ENCODE measurements around the gene EEF1AKMT1.
"Not testable (repeated sequence)": the region's sequence is repeated elsewhere in the genome, so short reads cannot be mapped to it uniquely, and the experiment has no call there.

The EEF1AKMT1 gene

DNA sequence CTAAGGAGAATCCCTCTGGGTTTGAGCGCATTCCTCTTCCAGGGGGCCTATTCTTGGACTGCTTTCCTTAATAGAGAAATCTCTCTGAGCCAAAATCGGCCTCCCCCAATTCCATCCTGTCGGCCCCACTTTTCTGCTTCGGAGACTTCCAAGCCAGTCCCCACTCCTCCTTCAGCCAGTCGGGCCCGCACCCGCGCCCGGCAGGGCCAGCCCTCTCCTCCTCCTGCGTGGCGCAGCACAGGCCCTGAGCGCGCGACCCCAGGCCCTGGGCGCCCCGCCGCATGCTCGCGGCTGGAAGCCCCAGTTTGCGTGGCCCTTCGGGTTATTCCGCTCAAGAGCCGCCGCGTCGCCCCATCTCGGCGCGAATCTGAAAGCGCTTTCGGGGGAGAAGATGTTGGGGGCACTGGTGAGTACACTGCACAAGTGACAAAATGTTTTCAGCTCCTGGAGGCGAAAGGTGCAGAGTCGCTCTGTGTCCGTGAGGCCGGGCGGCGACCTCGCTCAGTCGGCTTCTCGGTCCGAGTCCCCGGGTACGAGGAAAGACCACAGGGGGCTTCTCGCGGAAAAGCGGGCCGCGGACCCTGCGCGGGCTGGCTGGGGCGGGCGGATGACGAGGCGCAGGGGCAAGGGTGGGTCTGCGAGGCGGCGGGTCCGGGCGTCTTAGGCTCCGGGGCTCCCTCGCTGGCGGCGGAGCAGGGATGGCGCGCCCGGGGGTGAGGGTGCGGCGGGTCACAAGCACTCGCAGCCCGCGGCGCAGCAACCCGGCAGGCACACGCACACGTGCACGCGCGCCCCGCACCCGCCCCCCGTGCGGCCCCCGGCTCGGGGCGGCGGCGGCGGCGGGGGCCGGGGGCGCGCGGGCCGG is 70.6 kb downstream of the EEF1AKMT1 start, which contains the start of gene IL17D:
Gene IL17D (plus strand): TSS at position 785 of the 865 bp plus-strand sequence. CDS start 303 bp downstream, outside the sequence.
- in situ Hi-C loops (cut with HindIII; ENCODE audit: low sequenced_read_pairs) = loop anchor here (25.0 kb wide), 1 partner anchor 516 kb away; the partner anchor contains the start of gene GJB2

DNA sequence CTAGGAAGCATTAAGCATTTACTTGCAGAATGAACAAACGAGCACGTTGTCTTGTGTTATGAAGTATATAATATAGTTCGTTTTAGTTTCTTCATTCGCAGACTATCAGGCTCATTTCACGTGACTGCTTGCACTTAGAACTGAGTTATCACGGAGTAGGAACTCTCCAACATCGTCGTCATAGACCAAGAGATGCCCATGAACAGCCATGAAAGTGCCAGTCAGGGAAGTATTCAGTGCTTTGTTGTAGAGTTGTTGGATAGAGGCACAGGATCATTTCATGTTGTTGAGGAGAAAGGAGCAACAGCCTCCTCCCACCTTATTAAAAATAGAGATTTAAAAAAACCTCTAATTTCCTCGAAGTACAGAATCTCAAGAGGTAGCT is 71.2 kb downstream of the EEF1AKMT1 start:
- in situ Hi-C loops (cut with HindIII; ENCODE audit: low sequenced_read_pairs) = loop anchor here (25.0 kb wide), 1 partner anchor 515 kb away; the partner anchor contains the start of gene GJB2

DNA sequence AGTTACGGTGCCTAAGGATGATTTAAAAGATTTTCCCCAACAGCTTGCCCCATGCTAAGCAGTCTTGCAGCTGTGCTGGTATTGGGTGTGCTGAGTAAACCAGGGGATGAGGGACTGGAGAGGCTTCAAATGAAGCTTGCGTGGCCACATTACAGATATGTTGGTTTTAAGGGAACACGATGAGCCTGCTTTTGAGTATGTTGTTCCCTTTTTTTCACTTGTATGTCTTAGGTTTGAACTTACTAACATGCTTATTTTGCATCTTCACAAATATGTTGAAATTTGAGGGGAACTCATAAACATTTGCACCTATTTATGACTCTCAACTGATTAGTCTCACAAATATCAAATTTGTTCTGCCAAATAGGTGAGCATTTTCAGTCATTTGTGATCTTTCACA is 72.3 kb downstream of the EEF1AKMT1 start:
- in situ Hi-C loops (cut with HindIII; ENCODE audit: low sequenced_read_pairs) = loop anchor here (25.0 kb wide), 1 partner anchor 514 kb away; the partner anchor contains the start of gene GJB2

DNA sequence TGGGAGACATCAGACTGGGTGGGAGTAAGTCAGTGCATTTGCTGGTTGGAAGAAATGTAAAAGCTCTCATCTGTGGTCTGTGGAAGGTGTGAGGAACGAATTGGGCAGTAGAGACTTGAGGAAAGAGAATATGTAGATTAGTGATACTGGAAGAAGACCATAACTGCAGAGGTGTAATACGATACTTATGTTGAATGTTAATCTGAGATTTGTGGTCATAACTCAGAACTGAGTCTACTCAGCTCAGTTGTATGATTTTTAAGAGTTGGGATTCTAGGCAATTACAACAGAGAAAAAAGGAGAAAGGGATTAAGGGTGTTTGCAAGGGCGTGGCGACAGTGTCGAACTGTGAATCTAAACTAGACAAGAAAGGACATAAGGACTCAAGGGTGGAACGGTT is 73.5 kb downstream of the EEF1AKMT1 start:
- in situ Hi-C loops (cut with HindIII; ENCODE audit: low sequenced_read_pairs) = loop anchor here (25.0 kb wide), 1 partner anchor 513 kb away; the partner anchor contains the start of gene GJB2

DNA sequence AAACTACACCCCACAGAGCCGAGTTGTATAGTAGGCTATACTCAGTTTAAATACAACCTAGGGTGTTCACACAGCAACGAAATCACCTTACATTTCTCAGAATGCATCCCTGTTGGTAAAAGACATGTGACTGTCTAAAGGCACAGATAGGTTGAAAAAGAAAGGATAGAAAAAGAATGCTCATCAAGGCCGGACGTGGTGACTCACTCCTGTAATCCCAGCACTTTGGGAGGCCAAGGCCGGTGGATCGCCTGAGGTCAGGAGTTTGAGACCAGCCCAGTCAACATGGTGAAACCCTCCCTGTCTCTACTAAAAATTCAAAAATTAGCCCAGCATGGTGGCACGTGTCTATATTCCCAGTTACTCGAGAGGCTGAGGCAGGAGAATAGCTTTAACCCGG is 74.0 kb downstream of the EEF1AKMT1 start:
- in situ Hi-C loops (cut with HindIII; ENCODE audit: low sequenced_read_pairs) = loop anchor here (25.0 kb wide), 1 partner anchor 512 kb away; the partner anchor contains the start of gene GJB2

DNA sequence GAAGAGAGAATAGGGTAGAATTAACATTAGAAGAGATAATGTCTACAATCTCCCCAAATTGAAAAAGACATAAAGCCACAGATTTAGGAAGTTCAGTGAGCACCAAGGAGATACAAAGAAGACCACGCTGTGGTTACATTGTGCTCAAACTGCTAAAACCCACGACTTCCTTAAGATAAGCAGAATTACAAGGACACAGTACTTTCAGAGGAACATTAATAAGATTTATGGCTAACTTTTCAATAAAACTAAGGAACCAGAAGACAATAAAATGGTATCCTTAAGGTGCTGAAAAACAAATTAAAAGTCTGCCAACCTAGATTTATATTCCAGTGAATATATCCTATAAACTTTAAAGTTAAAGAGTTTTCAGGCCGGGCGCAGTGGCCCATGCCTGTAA is 77.7 kb downstream of the EEF1AKMT1 start:
- in situ Hi-C loops (cut with HindIII; ENCODE audit: low sequenced_read_pairs) = no loop called here

DNA sequence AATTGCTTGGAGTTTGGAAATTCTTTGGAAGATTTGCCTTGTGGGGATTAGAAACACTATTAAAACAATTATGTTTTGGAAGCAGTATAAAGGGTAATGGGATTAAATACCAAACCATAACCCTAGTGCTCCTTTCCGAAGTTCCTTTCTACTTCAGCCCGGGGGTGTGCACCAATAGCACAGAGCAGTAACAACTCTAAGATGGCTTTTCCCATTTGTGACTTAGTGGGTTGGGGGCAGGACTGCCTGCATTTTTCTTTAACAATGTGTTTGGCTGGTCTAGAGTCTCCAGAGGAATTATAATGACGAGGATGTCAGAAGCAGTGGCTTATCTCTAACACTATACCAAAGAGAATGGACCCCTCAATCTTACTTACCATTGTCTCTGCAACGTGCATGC is 82.1 kb downstream of the EEF1AKMT1 start:
- in situ Hi-C loops (cut with HindIII; ENCODE audit: low sequenced_read_pairs) = no loop called here

DNA sequence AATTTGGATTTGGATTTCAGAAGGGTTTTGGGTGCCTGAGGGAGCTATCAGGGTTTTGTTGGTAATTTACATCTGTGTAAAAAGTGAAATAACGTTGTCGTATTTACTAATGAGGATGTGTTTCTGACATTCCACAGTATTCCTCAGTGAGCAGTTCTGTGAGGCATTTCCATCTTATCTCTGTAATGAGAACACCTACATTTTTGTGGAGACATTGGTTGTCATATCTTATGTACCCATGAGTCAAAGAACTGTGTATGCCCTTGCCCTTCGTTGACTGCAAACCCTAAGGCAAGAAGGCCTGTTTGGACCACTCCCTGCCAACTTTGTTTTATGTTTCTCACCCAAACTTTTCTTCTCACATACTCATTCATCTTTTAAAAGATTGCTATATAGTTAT is 84.5 kb downstream of the EEF1AKMT1 start:
- in situ Hi-C loops (cut with HindIII; ENCODE audit: low sequenced_read_pairs) = no loop called here

DNA sequence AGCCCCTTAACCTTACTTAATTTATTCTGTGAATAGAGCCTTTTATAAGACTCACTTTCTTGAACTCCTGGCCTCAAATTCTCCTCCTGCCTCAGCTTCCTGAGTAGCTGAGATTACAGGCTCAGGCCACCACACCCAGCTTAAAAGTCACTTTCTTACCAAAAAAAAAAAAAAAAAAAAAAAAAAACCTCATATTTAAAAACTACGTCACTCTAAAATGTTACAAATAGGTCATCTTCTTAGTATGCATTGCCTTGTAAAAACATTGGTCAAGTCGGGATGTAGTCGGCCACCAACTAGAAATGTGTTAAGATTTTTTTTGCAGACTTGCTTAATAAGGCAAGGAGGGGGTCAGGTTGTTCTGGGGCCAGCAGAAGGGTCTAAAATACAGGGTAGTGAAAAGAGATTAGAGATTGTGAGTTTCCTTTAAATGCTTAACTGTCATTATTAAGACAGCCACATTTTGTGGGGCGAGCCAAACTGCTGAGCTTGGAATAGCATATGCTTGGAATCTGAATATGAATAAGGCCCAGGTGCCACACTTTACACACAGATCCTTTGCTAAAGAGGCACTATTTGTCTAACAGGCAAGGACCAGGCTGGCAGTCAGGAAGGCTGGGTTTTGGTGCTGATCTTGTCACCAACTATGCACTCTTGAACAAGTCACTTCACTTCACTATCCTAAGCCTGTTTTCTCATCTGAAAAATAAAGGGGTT is 86.7 kb downstream of the EEF1AKMT1 start:
- in situ Hi-C loops (cut with HindIII; ENCODE audit: low sequenced_read_pairs) = no loop called here

DNA sequence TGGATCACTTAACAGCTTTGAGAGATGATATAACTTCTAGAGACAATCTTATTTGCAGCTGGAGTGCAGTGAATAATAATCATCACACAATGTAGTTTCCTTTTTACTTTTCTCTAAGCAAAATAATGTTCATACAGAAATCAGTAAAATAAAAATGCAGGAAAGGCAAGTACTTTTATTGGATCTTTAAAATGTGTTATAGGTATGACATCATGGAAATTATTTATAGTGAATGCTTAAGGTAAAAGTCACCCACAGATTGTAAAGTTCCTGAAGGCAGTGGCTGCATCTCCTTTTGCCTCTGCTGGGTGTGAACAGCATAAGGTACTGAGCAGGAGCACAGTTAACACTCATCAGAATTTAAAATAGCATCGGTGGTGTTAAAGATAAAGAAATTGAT is 87.6 kb downstream of the EEF1AKMT1 start:
- in situ Hi-C loops (cut with HindIII; ENCODE audit: low sequenced_read_pairs) = no loop called here

DNA sequence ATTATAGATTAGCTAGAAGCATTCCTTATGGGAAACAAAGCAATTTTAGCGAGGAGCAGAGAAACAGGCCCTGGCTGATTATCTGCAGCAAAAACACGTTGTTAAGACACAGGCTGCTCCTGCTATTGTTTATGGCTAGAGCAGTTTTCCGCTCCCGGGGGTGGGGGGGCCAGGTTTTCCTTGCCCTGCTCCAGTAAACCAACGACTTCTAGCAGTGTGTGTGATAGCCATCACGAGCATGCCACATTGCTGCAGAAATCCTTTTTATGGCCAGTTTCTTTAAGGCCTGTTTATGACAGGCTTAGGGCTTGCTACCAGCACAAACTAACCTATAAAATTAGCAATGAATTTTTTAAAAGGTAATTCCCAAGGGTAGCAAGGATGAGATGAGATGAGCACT is 88.7 kb downstream of the EEF1AKMT1 start:
- in situ Hi-C loops (cut with HindIII; ENCODE audit: low sequenced_read_pairs) = no loop called here

DNA sequence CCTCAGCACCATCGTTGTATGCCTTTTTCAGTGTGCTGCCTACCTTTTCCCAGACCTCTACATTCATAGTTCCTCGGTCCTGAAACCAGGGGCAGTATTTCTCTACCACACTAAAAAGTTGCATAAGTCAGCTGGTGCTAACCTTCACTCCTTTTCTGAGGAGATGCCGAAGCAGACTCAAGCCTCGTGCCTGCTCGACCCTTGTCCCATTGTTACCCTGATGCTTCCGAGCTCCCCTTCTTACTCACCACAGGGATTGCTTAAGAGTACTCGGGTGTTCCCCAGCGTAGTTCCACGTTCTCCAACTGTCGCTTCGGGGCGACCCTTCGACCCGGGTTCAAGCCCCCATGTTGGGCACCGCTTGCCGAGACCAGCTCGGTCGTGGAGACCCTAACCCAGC is 89.2 kb downstream of the EEF1AKMT1 start:
- in situ Hi-C loops (cut with HindIII; ENCODE audit: low sequenced_read_pairs) = no loop called here

DNA sequence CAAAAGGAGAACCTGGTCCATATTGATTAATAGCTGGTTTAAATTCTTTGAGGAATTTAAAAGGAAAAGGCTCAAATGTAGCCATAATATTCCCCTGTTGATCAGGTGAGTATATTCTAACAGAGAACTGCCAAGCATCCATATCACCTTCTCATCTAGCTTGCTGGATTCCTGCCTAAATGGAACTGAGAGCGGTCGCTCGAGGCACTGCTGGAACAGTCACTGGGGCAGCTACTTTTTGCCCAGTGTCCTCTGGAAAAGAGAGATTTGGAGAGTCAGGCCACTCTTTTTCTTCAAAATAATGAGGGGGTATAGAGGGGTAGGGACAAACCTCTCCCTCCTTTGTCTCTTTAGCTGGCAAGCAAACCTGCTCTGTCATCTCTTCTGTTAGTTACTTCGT is 89.7 kb downstream of the EEF1AKMT1 start:
- in situ Hi-C loops (cut with HindIII; ENCODE audit: low sequenced_read_pairs) = no loop called here

DNA sequence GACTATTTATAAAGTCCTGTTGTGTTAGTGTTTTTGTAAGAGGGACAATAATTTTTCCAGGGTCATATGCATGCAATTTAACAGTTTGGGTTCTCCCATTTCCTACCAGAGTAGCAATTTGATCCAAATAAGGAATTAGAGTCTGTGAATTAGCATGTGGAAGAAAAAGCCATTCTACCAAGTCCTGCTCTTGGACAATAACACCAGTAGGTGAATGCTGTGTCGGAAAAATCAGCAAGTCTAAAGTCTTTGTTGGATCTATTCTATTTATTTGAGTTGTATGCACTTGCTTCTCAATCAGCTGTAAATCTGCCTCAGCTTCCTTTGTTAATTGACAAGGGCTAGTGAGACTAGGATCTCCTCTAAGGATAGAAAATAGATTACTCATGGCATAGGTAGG is 91.7 kb downstream of the EEF1AKMT1 start:
- in situ Hi-C loops (cut with HindIII; ENCODE audit: low sequenced_read_pairs) = no loop called here

DNA sequence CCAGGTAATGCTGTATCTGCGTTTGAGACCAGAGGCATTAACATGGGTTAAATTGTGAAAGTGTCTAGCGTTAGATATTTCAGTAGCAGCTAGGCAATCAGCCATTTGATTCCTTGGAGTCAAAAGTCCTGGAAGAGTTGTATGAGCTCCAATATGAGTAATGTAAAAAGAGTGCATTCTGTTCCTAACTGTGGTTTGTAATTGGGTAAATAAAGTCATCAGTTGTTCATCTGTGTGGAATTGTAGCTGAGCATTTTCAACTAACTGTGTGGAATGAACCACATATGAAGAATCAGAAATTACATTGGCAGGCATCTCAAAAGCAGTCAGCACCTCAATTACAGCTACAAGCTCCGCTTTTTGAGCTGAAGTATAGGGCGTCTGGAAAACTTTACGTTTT is 92.3 kb downstream of the EEF1AKMT1 start:
- in situ Hi-C loops (cut with HindIII; ENCODE audit: low sequenced_read_pairs) = not testable (repeated sequence)

DNA sequence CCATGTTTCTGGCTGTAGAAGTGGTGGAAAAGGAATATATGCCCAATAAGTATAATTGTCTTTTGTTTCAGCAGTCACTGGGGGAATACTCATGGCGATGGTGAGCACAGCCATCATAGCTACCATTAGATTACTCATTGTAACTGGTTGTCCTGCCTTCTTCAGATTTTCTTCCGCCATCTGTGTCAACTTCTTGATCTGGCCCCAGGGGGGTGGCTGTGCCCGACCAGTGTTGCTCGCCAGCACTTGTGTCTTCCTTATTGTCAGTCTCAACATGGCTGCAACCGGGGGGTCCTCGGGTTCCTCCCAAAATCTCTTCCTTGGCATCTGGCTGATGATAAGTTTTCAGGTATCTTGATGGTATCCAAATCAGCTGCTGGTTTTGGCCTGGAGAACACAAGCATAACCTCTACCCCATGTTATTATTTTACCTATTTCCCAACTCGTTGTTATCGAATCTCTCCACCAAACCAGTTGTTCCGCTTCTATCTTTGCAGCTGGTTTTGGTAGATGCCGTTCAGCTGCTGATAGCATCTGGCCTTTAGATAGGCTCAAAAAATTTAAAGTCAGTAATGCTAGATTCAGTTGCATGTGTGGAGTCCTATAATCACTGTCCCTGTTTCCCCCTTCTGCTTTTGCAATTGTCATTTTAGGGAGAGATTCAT is 93.2 kb downstream of the EEF1AKMT1 start:
- in situ Hi-C loops (cut with HindIII; ENCODE audit: low sequenced_read_pairs) = no loop called here

DNA sequence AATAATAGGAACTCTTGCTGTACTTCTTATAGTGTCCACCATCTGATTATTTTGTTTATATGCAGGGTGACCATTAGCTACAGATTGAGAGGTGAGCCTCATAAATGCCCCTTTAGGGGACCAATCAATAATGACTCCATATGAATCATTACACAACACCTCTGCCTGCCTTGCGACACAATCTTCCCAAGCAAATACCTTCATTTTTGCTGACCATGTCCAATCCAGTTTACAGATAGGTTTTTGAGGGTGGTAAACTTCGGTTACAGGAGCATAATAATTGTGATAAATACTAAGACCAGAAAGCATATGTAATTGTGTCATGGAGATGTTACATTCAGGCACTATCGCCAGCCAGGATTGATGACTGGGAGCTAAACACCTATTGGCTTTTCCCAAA is 93.9 kb downstream of the EEF1AKMT1 start:
- in situ Hi-C loops (cut with HindIII; ENCODE audit: low sequenced_read_pairs) = no loop called here

Measured in endothelial cell of hepatic sinusoid (primary cell).